Limb (tissue), 2 donors: ENCODE measurements around the gene POM121C.
"Not testable (repeated sequence)": the region's sequence is repeated elsewhere in the genome, so short reads cannot be mapped to it uniquely, and the experiment has no call there.

Experiments used
- DNase-seq, 2 donors: peaks; one replicate each; pipeline ENCODE4 v3.0.0-alpha.2; 2016; ENCODE audit errors: extremely low spot score in 2 of 2

The POM121C gene

GRCh38 chr7:75423481-75423880 lies 62.6 kb downstream of the POM121C start:
- DNase-seq, result not testable (repeated sequence)

GRCh38 chr7:75421798-75422710 lies 64.0 kb downstream of the POM121C start:
- not testable (repeated sequence) for DNase-seq

GRCh38 chr7:75420152-75420551 lies 65.9 kb downstream of the POM121C start:
- not testable (repeated sequence) for DNase-seq

GRCh38 chr7:75419693-75420092 lies 66.4 kb downstream of the POM121C start:
- DNase-seq, result not testable (repeated sequence)

GRCh38 chr7:75419210-75419609 lies 66.9 kb downstream of the POM121C start:
- not testable (repeated sequence) for DNase-seq

- DNase-seq, result not testable (repeated sequence)
Measured at GRCh38 chr7:75418292-75418858, 67.7 kb downstream of the POM121C start.

GRCh38 chr7:75416787-75417186 lies 69.3 kb downstream of the POM121C start:
- DNase-seq, result not testable (repeated sequence)

GRCh38 chr7:75415829-75416373 lies 70.2 kb downstream of the POM121C start:
- not testable (repeated sequence) for DNase-seq

GRCh38 chr7:75415428-75415817 lies 70.7 kb downstream of the POM121C start:
- DNase-seq, result not testable (repeated sequence)

GRCh38 chr7:75414708-75415427 lies 71.2 kb downstream of the POM121C start:
- not testable (repeated sequence) for DNase-seq

- not testable (repeated sequence) for DNase-seq
Measured at GRCh38 chr7:75414204-75414603, 71.9 kb downstream of the POM121C start.

- DNase-seq, result not testable (repeated sequence)
Measured at GRCh38 chr7:75410823-75411173, 75.3 kb downstream of the POM121C start.

- not testable (repeated sequence) for DNase-seq
Measured at GRCh38 chr7:75409880-75410822, 75.9 kb downstream of the POM121C start.

- not testable (repeated sequence) for DNase-seq
Measured at GRCh38 chr7:75404663-75405062, 81.4 kb downstream of the POM121C start.

GRCh38 chr7:75403455-75404443 lies 82.3 kb downstream of the POM121C start:
- not testable (repeated sequence) for DNase-seq

- not testable (repeated sequence) for DNase-seq
Measured at GRCh38 chr7:75400575-75400974, 85.5 kb downstream of the POM121C start.

GRCh38 chr7:75398771-75399700 lies 87.1 kb downstream of the POM121C start:
- not testable (repeated sequence) for DNase-seq

- DNase-seq, result not testable (repeated sequence)
Measured at GRCh38 chr7:75397865-75398264, 88.2 kb downstream of the POM121C start.
